Measurements from ENCODE around the gene SEZ6. TPM values are rescaled to one million over a fixed set of nuclear protein-coding genes. Genes with fewer than 3 reads are reported as not detected.

SEZ6 gene
- total and polyA plus RNA-seq, 2 donors (not counting 1 experiment from before 2014, with no cell fraction given), result not detected

GRCh38 chr17:28977659-28978355 is 28.0 kb downstream of the SEZ6 start:
- H4K20me1 ChIP-seq (ENCODE audit: control insufficient read depth, insufficient read depth, low read length, poor library complexity, severe bottlenecking), result no peaks in the 10 kb centered on the region
- H3K4me1 ChIP-seq (ENCODE audit: control insufficient read depth in 2 of 2, insufficient read depth in 2 of 2, low read length in 2 of 2), result peaks cover 10 to 13% of the 10 kb centered on the region in 2 donors
- H3K9me3 ChIP-seq (ENCODE audit: control extremely low read depth in 1 of 3, control insufficient read depth in 2 of 3, insufficient read depth in 1 of 3, low read length in 2 of 3), result peaks cover 0 to 11% (median 0%) of the 10 kb centered on the region in 3 donors
- Mint-ChIP-seq H3K27me3 (peaks cover 10% of the 10 kb centered on the region), H3K4me1 (peaks cover 9% of the 10 kb centered on the region), H3K4me3 (no peak overlapping the region), H3K27ac (peak overlapping the region; percentile 32), H3K9me3 (ENCODE audit: insufficient read depth) (no peaks in the 10 kb centered on the region)
- TF ChIP-seq EZH2 (IDR thresholded peaks at IDR 0.05; ENCODE audit: borderline replicate concordance, insufficient read depth, low read depth, low read length, poor library complexity, severe bottlenecking) (no peak), CTCF (IDR thresholded peaks at IDR 0.05) (no peak)
- DNase-seq, result no peak
- POLR2A ChIA-PET, result no interaction called here
- no peak overlapping the region for H3K27ac ChIP-seq (ENCODE audit: low read length in 2 of 2)
- H3K9ac ChIP-seq (ENCODE audit: low read length), result no peak overlapping the region
- CTCF ChIA-PET, result interaction anchor here (1.2 to 1.6 kb wide), 2 partner anchors 10 to 12 kb away, joined by 4 to 7 read pairs; no protein-coding TSS in a partner anchor
- H3K4me2 ChIP-seq (replicated peaks; ENCODE audit: low read depth, low read length, poor library complexity, severe bottlenecking), result no peak overlapping the region
- no peak for ATAC-seq (ENCODE audit: low read depth)
- no peak overlapping the region for H3K4me3 ChIP-seq (ENCODE audit: control extremely low read depth in 1 of 5, extremely low read depth in 1 of 5, insufficient read depth in 1 of 5, low read depth in 2 of 5, low read length in 4 of 5)
- intact Hi-C loops (cut with micrococcal nuclease), result no loop called here
- no peak overlapping the region for H2AFZ ChIP-seq (ENCODE audit: insufficient read depth, low read depth, low read length, poor library complexity, severe bottlenecking)
- no peaks in the 10 kb centered on the region for H3K36me3 ChIP-seq (replicated peaks in 1 of 2; ENCODE audit: control extremely low read depth in 1 of 2, control insufficient read depth in 1 of 2, extremely low read depth in 1 of 2, insufficient read depth in 2 of 2, low read length in 1 of 2)
- WGBS (ENCODE audit: insufficient coverage), result 89% methylated on average over 5 of the region's 8 CpGs
- H3K27me3 ChIP-seq (replicated peaks in 1 of 4; ENCODE audit: control extremely low read depth in 1 of 4, control insufficient read depth in 3 of 4, insufficient read depth in 4 of 4, low read length in 3 of 4), result no peaks in the 10 kb centered on the region
- no peaks in the 10 kb centered on the region for H3K79me2 ChIP-seq (ENCODE audit: control insufficient read depth, insufficient read depth, low read length)

- WGBS (ENCODE audit: insufficient coverage), result 89% methylated on average over 5 of the region's 5 CpGs
- no peak overlapping the region for H3K27ac Mint-ChIP-seq
- ATAC-seq (ENCODE audit: low read depth) (no peak), DNase-seq (no peak)
- H3K27me3 Mint-ChIP-seq, result peaks cover 10% of the 10 kb centered on the region
- no peak for TF ChIP-seq EZH2 (IDR thresholded peaks at IDR 0.05; ENCODE audit: borderline replicate concordance, insufficient read depth, low read depth, low read length, poor library complexity, severe bottlenecking)
- no peak for TF ChIP-seq CTCF (IDR thresholded peaks at IDR 0.05)
- H3K79me2 ChIP-seq (ENCODE audit: control insufficient read depth, insufficient read depth, low read length), result no peaks in the 10 kb centered on the region
- no peaks in the 10 kb centered on the region for H3K4me1 Mint-ChIP-seq
- H3K27ac ChIP-seq (ENCODE audit: low read length in 2 of 2), result no peak overlapping the region
- intact Hi-C loops (cut with micrococcal nuclease), result no loop called here
- H3K9me3 Mint-ChIP-seq (ENCODE audit: insufficient read depth), result no peaks in the 10 kb centered on the region
- no peaks in the 10 kb centered on the region for H3K9me3 ChIP-seq (ENCODE audit: control extremely low read depth in 1 of 3, control insufficient read depth in 2 of 3, insufficient read depth in 1 of 3, low read length in 2 of 3)
- ChIA-PET CTCF (interaction anchor here (1.1 kb wide), 1 partner anchor 141 kb away, joined by 5 read pairs; no protein-coding TSS in a partner anchor), POLR2A (no interaction called here)
- H3K27me3 ChIP-seq (replicated peaks in 1 of 4; ENCODE audit: control extremely low read depth in 1 of 4, control insufficient read depth in 3 of 4, insufficient read depth in 4 of 4, low read length in 3 of 4), result peaks cover 0 to 7% (median 0%) of the 10 kb centered on the region in 4 experiments
- H3K4me3 ChIP-seq (ENCODE audit: control extremely low read depth in 1 of 5, extremely low read depth in 1 of 5, insufficient read depth in 1 of 5, low read depth in 2 of 5, low read length in 4 of 5), result no peak overlapping the region
- no peaks in the 10 kb centered on the region for H4K20me1 ChIP-seq (ENCODE audit: control insufficient read depth, insufficient read depth, low read length, poor library complexity, severe bottlenecking)
- H3K4me1 ChIP-seq (ENCODE audit: control insufficient read depth in 2 of 2, insufficient read depth in 2 of 2, low read length in 2 of 2), result no peaks in the 10 kb centered on the region
- H3K4me2 ChIP-seq (replicated peaks; ENCODE audit: low read depth, low read length, poor library complexity, severe bottlenecking), result no peak overlapping the region
- H3K36me3 ChIP-seq (replicated peaks in 1 of 2; ENCODE audit: control extremely low read depth in 1 of 2, control insufficient read depth in 1 of 2, extremely low read depth in 1 of 2, insufficient read depth in 2 of 2, low read length in 1 of 2), result no peaks in the 10 kb centered on the region
- H3K9ac ChIP-seq (ENCODE audit: low read length), result no peak overlapping the region
- H2AFZ ChIP-seq (ENCODE audit: insufficient read depth, low read depth, low read length, poor library complexity, severe bottlenecking), result no peak overlapping the region
- H3K4me3 Mint-ChIP-seq, result no peak overlapping the region
These were observed 30.2 kb downstream of the SEZ6 start for GRCh38 chr17:28975646-28976045.
